Measurements from ENCODE around the gene TBKBP1. TPM values are rescaled to one million over a fixed set of nuclear protein-coding genes. Genes with fewer than 3 reads are reported as not detected.

The TBKBP1 gene
- total and polyA plus RNA-seq, 2 of the 4 experiments (the other 2 are of a cell fraction) = 3.4 to 8.5 TPM

- Histone ChIP-seq H3K9me3 (ENCODE audit: control insufficient read depth, insufficient read depth, low read length) (no peaks in the 10 kb centered on the region), H3K79me1 (ENCODE audit: low read depth in 1 of 2, low read length in 2 of 2) (peaks cover 13 to 41% of the 10 kb centered on the region in 2 experiments), H2AFZ (replicated peaks; ENCODE audit: low read length, poor library complexity) (no peak overlapping the region), H4K8ac (ENCODE audit: low read depth in 2 of 2, low read length in 2 of 2) (no peak overlapping the region), H4K91ac (ENCODE audit: insufficient read depth, low read depth, low read length) (no peak overlapping the region), H4K5ac (ENCODE audit: low read depth, low read length) (no peak overlapping the region), H2BK120ac (ENCODE audit: low read depth, low read length) (no peak overlapping the region), H3K27me3 (ENCODE audit: control insufficient read depth, insufficient read depth, low read length) (no peaks in the 10 kb centered on the region), H3K56ac (ENCODE audit: extremely low read depth, insufficient read depth, low read length) (no peak overlapping the region), H3K4me3 (ENCODE audit: insufficient read depth, low read depth, low read length) (no peak overlapping the region), H3K27ac (ENCODE audit: insufficient read depth, low read length) (no peak overlapping the region), H2AK5ac (ENCODE audit: low read depth, low read length) (no peak overlapping the region), H3K36me3 (ENCODE audit: control insufficient read depth, insufficient read depth, low read length) (peaks cover 25% of the 10 kb centered on the region), H3K4me1 (ENCODE audit: control insufficient read depth, insufficient read depth, low read length) (peaks cover 20% of the 10 kb centered on the region), H2BK5ac (ENCODE audit: low read depth, low read length, poor library complexity, severe bottlenecking) (peak overlapping the region; percentile 65), H4K20me1 (ENCODE audit: insufficient read depth, low read length) (peaks cover 48% of the 10 kb centered on the region), H2AK9ac (replicated peaks; ENCODE audit: low read depth, low read length, poor library complexity) (no peak overlapping the region), H3K14ac (replicated peaks; ENCODE audit: low read depth, low read length) (no peak overlapping the region), H3K9me1 (ENCODE audit: insufficient read depth, low read length) (peaks cover 17% of the 10 kb centered on the region), H3K4me2 (ENCODE audit: low read depth, low read length) (peak overlapping the region; percentile 20; the same call in 1 of the 2 replicates), H2BK15ac (ENCODE audit: low read depth, low read length) (no peak overlapping the region), H2BK20ac (ENCODE audit: low read depth, low read length) (no peak overlapping the region), H3K18ac (ENCODE audit: low read depth, low read length) (no peak overlapping the region), H3K9ac (ENCODE audit: low read depth, low read length) (no peak overlapping the region), H3K23ac (ENCODE audit: low read depth, low read length) (no peak overlapping the region), H3K4ac (ENCODE audit: low read depth, low read length) (no peak overlapping the region)
- intact Hi-C loops (cut with micrococcal nuclease) = no loop called here
- ATAC-seq (ENCODE audit: low read depth) (peak; percentile 3; the same call in 1 of the 2 replicates), DNase-seq (peak; percentile 36)
- dilution Hi-C loops (cut with HindIII; ENCODE audit: low sequenced_read_pairs, unreplicated experiment) = no loop called here
- WGBS, 2 experiments (ENCODE audit: extremely low coverage in 2 of 2, insufficient read length in 1 of 2) = no CpG with 5 or more reads among the region's 4 CpGs
- POLR2A ChIA-PET (ENCODE audit: unreplicated experiment) = interaction anchor here (0.6 kb wide), 1 partner anchor 19 kb away, joined by 3 read pairs; no protein-coding TSS in a partner anchor
- in situ Hi-C loops (cut with MboI; ENCODE audit: low sequenced_read_pairs) = no loop called here
- no TSS peak for BruUV-seq (replicated peaks)
- TF ChIP-seq FOS (IDR thresholded peaks at IDR 0.05; ENCODE audit: low read depth, low read length) (no peak), USF2 (IDR thresholded peaks at IDR 0.05; ENCODE audit: low read depth, low read length) (no peak), RAD21 (IDR thresholded peaks at IDR 0.05; ENCODE audit: low read length) (no peak), CHD1 (IDR thresholded peaks at IDR 0.05; ENCODE audit: low read depth, low read length) (no peak), NFE2L2 (IDR thresholded peaks at IDR 0.05; ENCODE audit: low read depth, low read length) (no peak), ELK1 (IDR thresholded peaks at IDR 0.05; ENCODE audit: borderline replicate concordance, low read depth, low read length) (no peak), CTCF (conservative IDR thresholded peaks at IDR 0.05; ENCODE audit: low read depth, low read length) (no peak; the same call in 1 of the 2 replicates), SMC3 (IDR thresholded peaks at IDR 0.05; ENCODE audit: low read depth, low read length) (no peak), BHLHE40 (IDR thresholded peaks at IDR 0.05; ENCODE audit: low read depth, low read length) (no peak), MXI1 (IDR thresholded peaks at IDR 0.05; ENCODE audit: borderline replicate concordance, low read depth, low read length) (no peak)
- CTCF ChIA-PET = no interaction called here
Measured at GRCh38 chr17:47685556-47686275, 8.2 kb upstream of the TBKBP1 start.

Data from IMR-90 (cell line).